HepG2 (cell line): Measurements from ENCODE around the gene RAB29. TPM values are rescaled to one million over a fixed set of nuclear protein-coding genes. Genes with fewer than 3 reads are reported as not detected.
A peak's percentile ranks its signal among the peaks of the same experiment; 100 is the strongest.

Experiments used
- AKNA ChIP-seq: sonication (generic); formaldehyde crosslinking; IDR thresholded peaks from 2 replicates; pipeline ENCODE4 v1.4.0; 2020; ENCODE audit warnings: missing genetic modification reagents, borderline replicate concordance
- CENPT ChIP-seq: sonication (generic); formaldehyde crosslinking; IDR thresholded peaks from 2 replicates; pipeline ENCODE4 v1.8.0; 2022; ENCODE audit warnings: low read depth, mild to moderate bottlenecking, moderate library complexity, missing genetic modification reagents
- FOXO1 ChIP-seq: sonication (generic); formaldehyde crosslinking; IDR thresholded peaks from 2 replicates; pipeline ENCODE4 v1.4.0; 2020; ENCODE audit warnings: missing genetic modification reagents
- GATA4 ChIP-seq: sonication (generic); IDR thresholded peaks from 2 replicates; pipeline ENCODE4 v1.6.1; 2016; ENCODE audit warnings: antibody characterized with exemption, low read depth, borderline replicate concordance
- KAT7 ChIP-seq: IDR thresholded peaks from 2 replicates; pipeline ENCODE4 v1.6.1; 2018; ENCODE audit warnings: borderline replicate concordance, missing compliant biosample characterization
- NR1H2 ChIP-seq: sonication (generic); formaldehyde crosslinking; IDR thresholded peaks from 2 replicates; pipeline ENCODE4 v1.8.1; 2022; ENCODE audit warnings: low read depth, missing genetic modification reagents, borderline replicate concordance
- SP4 ChIP-seq: sonication (generic); formaldehyde crosslinking; IDR thresholded peaks from 2 replicates; pipeline ENCODE4 v1.8.1; 2023; ENCODE audit warnings: mild to moderate bottlenecking, missing genetic modification reagents
- SSRP1 ChIP-seq: IDR thresholded peaks from 2 replicates; pipeline ENCODE4 v1.6.1; 2016; ENCODE audit warnings: control low read depth
- ZGPAT ChIP-seq: IDR thresholded peaks from 2 replicates; pipeline ENCODE4 v1.6.1; 2016; ENCODE audit warnings: mild to moderate bottlenecking
- ZNF235 ChIP-seq: sonication (generic); formaldehyde crosslinking; IDR thresholded peaks from 2 replicates; pipeline ENCODE4 v1.8.1; 2023; ENCODE audit warnings: mild to moderate bottlenecking, missing genetic modification reagents, borderline replicate concordance
- ZNF296 ChIP-seq: sonication (generic); formaldehyde crosslinking; conservative IDR thresholded peaks from 2 replicates; pipeline ENCODE4 v1.5.0; 2020; ENCODE audit warnings: mild to moderate bottlenecking, missing genetic modification reagents
- ZNF317 ChIP-seq: sonication (generic); formaldehyde crosslinking; IDR thresholded peaks from 2 replicates; pipeline ENCODE4 v1.5.0; 2020; ENCODE audit warnings: mild to moderate bottlenecking, missing genetic modification reagents
- ZNF614 ChIP-seq: IDR thresholded peaks from 2 replicates; pipeline ENCODE4 v1.6.1; 2018; ENCODE audit warnings: missing biosample characterization, missing genetic modification reagents, inconsistent platforms, borderline replicate concordance
- ZNF75D ChIP-seq: sonication (generic); formaldehyde crosslinking; IDR thresholded peaks from 2 replicates; pipeline ENCODE4 v1.8.1; 2023; ENCODE audit warnings: missing genetic modification reagents, mild to moderate bottlenecking, borderline replicate concordance
- polyA plus RNA-seq, 8 experiments: library from polyadenylated mRNA; depleted of rRNA in 3 of 8; stranded (reverse) in 7 of 8; unstranded in 1 of 8; fragments of >200 nt; fragmentation: Illumina TruSeq in 4 of 8; extraction: Trizol in 4 of 8; gene quantifications; 2 replicates each; pipeline versions ENCODE4 v1.2.1 to v1.2.3, GENCODE V29; 2011 to 2016; ENCODE audit warnings: low read depth in 4 of 8, missing spikeins in 1 of 8, mixed read lengths in 1 of 8; ENCODE audit not compliant: insufficient read depth in 1 of 8
- total RNA-seq, 5 experiments: library from RNA; depleted of rRNA; stranded (reverse); fragments of >200 nt; fragmentation: Illumina TruSeq; extraction: Trizol; gene quantifications; 2 replicates each; pipeline ENCODE4 v1.2.3, GENCODE V29; 2016; ENCODE audit warnings: low read depth in 1 of 5
- TF ChIP-seq, protein P1 (sequence below): IDR thresholded peaks from 2 replicates; pipeline ENCODE4 v1.6.1; 2016; ENCODE audit warnings: low read depth, borderline replicate concordance
- TF ChIP-seq, protein P2 (sequence below): sonication (generic); formaldehyde crosslinking; conservative IDR thresholded peaks from 2 replicates; pipeline ENCODE4 v1.4.0; 2020; ENCODE audit warnings: missing genetic modification reagents

The RAB29 gene
- total and polyA plus RNA-seq, 2 of the 13 experiments (the other 11 are each of a cell fraction or from before 2014, with no cell fraction given), result 8.7 to 10.1 TPM

- peak; percentile 68 for TF ChIP-seq ZGPAT (CRISPR knock-in tag)
- peak; percentile 95 for TF ChIP-seq SP4 (CRISPR knock-in tag)
- 0 out of 2 replicates have a peak, but pooled peaks have one; percentile 31 for TF ChIP-seq ZNF614 (CRISPR knock-in tag)
- TF ChIP-seq AKNA (CRISPR knock-in tag), result no peak
- TF ChIP-seq CENPT (CRISPR knock-in tag), result no peak
- TF ChIP-seq SSRP1, result no peak
- no peak for TF ChIP-seq NR1H2 (CRISPR knock-in tag)
- no peak for TF ChIP-seq FOXO1 (CRISPR knock-in tag)
- no peak for TF ChIP-seq KAT7 (CRISPR knock-in tag)
- TF ChIP-seq ZNF296 (CRISPR knock-in tag), result no peak
- TF ChIP-seq, protein P1, sequence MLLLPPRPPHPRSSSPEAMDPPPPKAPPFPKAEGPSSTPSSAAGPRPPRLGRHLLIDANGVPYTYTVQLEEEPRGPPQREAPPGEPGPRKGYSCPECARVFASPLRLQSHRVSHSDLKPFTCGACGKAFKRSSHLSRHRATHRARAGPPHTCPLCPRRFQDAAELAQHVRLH (CRISPR knock-in tag), result peak; percentile 72; the same call in 1 of the 2 replicates
- TF ChIP-seq ZNF235 (CRISPR knock-in tag), result no peak
- TF ChIP-seq GATA4, result no peak
- peak; percentile 43; the same call in 1 of the 2 replicates for TF ChIP-seq ZNF317 (CRISPR knock-in tag)
- no peak for TF ChIP-seq ZNF75D (CRISPR knock-in tag)
- TF ChIP-seq, protein P2, sequence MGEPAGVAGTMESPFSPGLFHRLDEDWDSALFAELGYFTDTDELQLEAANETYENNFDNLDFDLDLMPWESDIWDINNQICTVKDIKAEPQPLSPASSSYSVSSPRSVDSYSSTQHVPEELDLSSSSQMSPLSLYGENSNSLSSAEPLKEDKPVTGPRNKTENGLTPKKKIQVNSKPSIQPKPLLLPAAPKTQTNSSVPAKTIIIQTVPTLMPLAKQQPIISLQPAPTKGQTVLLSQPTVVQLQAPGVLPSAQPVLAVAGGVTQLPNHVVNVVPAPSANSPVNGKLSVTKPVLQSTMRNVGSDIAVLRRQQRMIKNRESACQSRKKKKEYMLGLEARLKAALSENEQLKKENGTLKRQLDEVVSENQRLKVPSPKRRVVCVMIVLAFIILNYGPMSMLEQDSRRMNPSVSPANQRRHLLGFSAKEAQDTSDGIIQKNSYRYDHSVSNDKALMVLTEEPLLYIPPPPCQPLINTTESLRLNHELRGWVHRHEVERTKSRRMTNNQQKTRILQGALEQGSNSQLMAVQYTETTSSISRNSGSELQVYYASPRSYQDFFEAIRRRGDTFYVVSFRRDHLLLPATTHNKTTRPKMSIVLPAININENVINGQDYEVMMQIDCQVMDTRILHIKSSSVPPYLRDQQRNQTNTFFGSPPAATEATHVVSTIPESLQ (CRISPR knock-in tag), result peak; percentile 92
Observed at GRCh38 chr1:205750138-205751035, 24.9 kb downstream of the RAB29 start, which contains the start of gene NUCKS1 (continued).
